ENCODE measurements around the gene B4GALT6.

DNA sequence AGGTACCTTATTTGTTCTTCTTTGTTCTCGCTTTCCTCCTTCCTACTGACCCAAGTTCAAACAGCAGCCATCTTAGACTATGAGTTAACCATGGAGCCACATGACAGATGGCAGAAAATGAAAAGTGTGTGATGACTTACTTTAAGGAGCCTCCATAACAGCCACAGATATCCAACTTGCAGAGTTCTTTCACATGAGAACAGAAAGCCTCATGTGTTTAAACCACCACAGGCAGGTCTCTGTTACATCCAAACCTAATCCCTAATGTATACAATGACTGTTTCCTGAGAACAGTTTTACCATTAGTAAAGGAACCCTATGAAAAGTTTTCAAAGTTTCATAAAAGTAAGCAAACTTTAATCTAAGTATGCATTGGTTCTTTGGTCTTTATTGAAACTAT lies 20.3 kb downstream of the B4GALT6 start:
- TF ChIP-seq, protein P1, sequence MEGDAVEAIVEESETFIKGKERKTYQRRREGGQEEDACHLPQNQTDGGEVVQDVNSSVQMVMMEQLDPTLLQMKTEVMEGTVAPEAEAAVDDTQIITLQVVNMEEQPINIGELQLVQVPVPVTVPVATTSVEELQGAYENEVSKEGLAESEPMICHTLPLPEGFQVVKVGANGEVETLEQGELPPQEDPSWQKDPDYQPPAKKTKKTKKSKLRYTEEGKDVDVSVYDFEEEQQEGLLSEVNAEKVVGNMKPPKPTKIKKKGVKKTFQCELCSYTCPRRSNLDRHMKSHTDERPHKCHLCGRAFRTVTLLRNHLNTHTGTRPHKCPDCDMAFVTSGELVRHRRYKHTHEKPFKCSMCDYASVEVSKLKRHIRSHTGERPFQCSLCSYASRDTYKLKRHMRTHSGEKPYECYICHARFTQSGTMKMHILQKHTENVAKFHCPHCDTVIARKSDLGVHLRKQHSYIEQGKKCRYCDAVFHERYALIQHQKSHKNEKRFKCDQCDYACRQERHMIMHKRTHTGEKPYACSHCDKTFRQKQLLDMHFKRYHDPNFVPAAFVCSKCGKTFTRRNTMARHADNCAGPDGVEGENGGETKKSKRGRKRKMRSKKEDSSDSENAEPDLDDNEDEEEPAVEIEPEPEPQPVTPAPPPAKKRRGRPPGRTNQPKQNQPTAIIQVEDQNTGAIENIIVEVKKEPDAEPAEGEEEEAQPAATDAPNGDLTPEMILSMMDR (IDR thresholded peaks at IDR 0.05) = no peak
- TF ChIP-seq POLR2AphosphoS5 (IDR thresholded peaks at IDR 0.05) (no peak), POLR2A (IDR thresholded peaks at IDR 0.05) (no peak)

All from transverse colon (tissue), 4 donors.